Measurements from ENCODE around the gene JPH3.
A peak's percentile ranks its signal among the peaks of the same experiment; 100 is the strongest.

GRCh38 chr16:87570938-87571867 lies 31.1 kb upstream of the JPH3 start:
- peak in 3 of 4 experiments; percentile 24 to 44 (median 27) for TF ChIP-seq CTCF (IDR thresholded peaks at IDR 0.05)
- TF ChIP-seq POLR2A (IDR thresholded peaks at IDR 0.05) = no peak
- TF ChIP-seq POLR2AphosphoS5 (IDR thresholded peaks at IDR 0.05) = no peak
- no peak for TF ChIP-seq EP300 (IDR thresholded peaks at IDR 0.05)

Data from sigmoid colon (tissue), 4 donors.